Stimulated activated CD4-positive, alpha-beta T cell treated with anti-CD3 and anti-CD28 coated beads, Interleukin-15, amount 100 ng/mL, for 24 hours (primary cell): ENCODE measurements around the gene ELK4.
"Not testable (repeated sequence)": the region's sequence is repeated elsewhere in the genome, so short reads cannot be mapped to it uniquely, and the experiment has no call there.

Source experiments
- DNase-seq: peaks from one replicate; pipeline ENCODE4 v3.0.0-alpha.2; 2020

The ELK4 gene

GRCh38 chr1:205664399-205665017 is 32.7 kb upstream of the ELK4 start:
- DNase-seq, result no peak

DNA sequence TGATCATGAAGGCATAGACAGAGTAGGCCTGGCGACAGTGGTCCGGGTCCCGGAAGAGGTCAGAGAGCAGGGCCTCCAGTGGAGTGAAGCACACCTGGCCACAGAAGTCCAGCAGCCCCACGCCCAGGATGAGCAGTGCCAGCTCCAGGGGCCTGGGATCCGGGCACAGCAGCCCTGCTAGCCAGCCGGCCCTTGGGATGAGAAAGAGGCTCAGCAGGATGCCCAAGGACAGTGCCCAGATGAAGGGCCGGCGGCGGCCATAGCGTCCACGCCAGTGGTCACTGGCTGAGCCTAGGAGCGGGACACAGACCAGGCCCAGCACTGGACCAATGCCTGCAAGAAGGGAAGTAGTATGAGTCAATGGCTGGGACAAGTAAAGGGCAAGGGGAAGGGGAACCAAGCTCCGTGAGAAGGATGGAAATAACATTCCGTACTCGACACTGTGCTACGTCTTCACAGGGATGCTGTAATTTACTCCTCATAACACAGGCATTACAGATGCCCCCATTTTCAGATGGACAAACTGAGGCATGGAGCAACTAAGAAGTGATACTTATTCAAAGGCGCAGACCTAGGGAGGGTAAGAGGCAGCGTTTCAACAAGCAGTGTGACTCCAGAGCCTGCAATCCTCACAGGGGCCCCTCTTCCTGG is 31.6 kb upstream of the ELK4 start:
- DNase-seq, result no peak

DNA sequence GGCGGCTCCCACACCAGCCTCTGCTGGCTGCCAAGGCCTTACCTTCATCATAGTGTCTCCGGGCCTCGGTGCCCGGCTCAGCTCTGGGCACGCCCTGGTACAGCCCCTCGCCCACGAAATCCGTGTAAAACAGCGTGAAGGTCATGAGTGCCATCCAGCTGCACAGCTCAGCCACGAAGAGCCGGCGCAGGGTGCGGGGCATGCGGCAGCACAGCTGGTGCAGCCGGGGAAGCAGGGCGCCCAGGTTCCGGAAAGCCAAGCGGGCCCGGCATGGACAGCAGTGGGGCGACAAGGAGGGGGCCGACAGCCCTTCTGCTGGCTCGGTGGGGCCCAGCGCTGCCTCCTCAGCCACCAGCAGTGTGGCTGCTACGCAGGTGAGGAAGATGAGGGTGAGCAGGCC is 31.0 kb upstream of the ELK4 start:
- DNase-seq, result no peak

GRCh38 chr1:205662135-205662738 is 30.4 kb upstream of the ELK4 start:
- no peak for DNase-seq

DNA sequence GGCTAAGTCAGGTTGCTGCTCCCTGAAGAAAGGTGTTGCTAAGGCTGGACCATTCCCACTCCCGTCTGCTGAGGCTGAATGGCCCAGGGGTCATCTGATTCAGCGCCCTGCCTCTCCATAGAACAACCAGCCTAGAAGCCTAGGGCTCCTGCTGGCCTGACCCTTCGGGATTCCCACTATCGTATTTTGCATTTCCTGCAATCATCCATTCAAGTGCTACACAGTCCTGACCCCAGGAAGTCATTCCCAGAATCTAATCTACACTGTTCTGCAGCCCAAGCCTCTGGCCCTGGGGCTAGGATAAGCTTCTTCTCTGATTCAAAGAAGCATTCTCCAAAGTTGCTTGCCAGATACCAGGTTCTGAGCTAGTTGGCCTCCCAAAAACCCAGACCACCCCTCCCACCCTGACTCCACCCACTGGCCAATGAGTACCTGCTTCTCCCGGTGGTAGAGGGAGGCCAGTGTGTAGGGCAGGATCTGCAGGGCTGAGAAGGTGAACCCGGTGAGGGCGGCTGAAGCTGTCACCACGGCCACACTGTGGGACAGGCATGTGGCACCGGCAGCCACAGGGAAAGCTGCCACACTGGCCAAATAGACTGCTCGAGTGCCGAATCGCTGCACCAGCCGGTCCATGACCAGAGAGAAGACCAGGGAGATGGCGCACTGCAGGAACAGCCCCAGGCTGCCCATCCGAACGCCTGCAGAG is 29.8 kb upstream of the ELK4 start:
- DNase-seq, result no peak

DNA sequence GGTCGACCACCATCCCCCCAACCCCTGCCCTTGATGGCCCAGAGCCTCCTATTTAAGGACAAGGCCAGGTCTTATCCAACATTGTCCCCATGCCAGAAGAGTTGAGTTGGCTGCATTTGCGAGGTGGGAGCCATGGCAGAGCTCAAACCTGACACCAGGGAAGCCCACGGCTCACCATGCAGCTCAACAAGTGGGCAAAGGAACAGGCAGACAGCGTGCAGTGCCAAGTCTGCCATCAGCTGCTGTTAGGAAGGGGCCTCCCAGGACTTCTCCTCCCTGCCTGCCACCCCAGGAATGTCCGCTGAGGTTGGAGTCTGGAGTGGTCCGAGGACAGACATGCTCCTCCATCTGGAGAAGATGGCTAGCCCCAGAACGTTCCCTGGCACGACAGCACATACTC is 28.6 kb upstream of the ELK4 start:
- DNase-seq, result no peak

DNA sequence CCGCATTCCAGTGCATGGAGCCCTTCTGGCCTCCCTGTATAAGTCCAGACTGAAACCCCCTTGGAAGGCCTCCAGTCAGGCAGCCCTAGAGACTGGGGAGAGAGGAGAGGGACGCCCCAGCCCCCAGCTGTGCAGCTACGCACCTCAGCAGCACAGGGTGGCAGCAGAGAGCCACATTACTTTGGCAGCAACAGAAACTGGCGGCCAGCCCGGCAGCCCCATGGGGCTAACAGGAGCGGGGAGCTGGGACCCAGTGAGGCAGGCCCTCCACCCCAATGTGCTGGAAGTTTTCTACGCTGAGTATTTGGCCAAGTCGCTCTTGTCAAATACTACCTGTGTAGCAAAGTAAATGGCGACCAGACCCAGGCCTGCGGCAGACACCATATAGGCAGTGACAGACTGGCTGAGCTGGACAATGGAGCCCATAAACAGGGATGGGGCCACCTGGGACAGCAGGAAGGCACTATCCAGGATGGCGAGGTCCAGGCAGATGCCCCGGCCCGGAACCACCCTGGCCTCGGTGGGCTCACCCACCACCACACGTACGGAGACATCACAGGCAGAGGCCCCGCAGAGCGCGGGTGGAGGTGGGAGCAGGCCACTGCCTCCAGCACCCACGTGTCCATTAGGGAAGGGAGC is 27.3 kb upstream of the ELK4 start:
- DNase-seq, result peak; percentile 84

DNA sequence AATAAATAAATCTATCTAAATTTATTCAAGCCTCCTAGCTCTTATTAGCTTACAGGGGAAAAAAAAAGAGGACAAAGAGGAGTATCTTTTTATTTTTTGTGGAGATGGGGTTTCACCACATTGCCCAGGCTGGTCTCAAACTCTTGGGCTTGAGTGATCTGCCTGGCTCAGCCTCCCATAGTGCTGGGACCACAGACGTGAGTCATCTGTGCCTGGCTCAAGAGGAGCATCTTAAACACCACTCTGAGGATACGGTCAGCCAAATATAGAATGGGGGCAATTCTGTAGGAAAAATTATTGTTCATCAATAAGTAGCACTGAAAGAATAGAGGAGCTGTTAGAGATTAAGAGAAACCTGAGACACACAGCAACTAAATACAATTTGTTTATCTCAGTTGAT is 24.4 kb upstream of the ELK4 start:
- no peak for DNase-seq

GRCh38 chr1:205652984-205653383 is 21.2 kb upstream of the ELK4 start:
- DNase-seq, result no peak

DNA sequence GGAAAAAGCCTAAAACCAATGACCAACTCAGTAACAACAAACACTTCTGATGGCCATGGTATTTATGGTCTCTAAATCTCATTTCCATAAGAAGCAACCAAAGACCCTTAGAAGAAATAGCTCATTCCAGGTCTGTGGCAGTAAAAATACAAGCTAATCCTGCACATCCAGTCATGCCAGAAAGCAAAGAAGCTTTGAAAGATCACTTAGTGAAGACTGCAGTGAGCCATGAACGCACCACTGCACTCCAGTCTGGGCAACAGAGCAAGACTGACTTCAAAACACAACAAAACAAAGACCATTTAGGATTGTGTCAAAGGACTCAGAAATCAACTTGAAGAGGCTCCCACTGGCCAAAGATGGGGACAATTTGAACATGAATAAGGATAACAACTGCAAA is 18.4 kb upstream of the ELK4 start:
- DNase-seq, result no peak

DNA sequence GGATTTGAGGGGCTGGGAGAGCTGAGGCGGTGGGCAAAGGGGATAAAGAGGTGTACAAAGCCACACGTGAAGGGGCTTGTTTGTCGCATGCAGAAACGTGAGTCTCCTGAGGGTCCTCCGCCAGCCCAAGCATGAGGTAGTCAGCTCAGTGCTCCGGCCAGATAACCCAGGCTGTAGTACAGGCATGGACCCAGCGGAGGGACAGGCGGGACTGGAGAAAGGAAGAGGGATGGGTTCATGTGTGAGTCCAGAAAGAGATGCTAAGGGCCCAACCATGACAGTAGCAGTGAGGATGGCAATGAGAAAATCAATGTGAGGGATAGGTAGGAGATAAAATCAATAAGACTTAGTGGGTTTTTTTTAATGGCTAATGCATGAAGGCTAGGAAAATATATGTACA is 13.7 kb upstream of the ELK4 start:
- DNase-seq, result no peak

GRCh38 chr1:205642679-205643307 is 11.0 kb upstream of the ELK4 start:
- DNase-seq, result no peak

DNA sequence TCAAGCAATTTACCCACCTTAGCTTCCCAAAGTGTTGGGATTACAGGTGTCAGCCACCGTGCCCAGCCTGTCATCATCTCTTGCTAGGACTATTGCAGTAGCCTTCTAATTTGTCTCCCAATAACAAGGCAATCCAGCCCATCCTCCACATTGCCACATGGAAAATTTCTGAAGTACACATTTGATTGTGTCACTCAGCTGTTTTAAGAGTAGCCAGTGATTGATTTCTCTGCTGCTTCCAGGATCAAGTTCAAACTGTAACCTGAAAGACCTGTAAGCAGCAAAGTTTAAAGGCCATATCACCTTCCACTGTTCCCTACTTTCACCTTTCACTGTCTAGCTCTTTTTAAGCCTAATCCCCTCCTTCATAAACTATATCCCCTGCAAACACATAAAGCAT is 7.8 kb upstream of the ELK4 start:
- no peak for DNase-seq

DNA sequence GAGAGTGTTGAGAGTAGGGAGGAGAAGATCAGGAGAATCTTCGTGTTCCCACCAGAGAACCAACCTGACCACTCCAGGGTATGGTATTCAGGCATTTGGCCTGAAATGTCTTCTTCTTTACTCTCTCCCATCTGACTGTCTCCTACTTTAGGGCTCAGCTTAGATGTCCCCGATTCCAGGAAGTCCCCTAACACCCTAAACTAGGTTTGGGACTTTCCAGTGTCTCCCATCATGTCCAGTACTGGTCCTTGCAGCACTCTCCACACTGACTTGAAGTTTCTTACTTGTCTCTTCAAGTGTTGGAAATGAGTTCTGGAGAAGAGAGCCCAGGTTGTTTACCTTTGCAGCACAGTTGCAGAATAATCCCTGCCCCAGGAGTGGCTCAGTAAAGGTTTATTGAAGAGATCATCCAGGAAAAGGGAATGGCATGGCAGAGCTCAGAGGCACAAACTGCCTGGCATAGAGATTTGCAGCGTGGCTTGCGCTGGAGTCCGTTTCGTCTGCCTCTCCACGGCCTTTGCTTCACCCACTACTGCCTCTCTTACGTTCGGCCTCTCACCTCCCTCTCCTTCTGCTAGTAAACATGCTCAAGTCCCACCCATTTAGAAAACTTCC is 6.2 kb upstream of the ELK4 start:
- DNase-seq, result no peak

DNA sequence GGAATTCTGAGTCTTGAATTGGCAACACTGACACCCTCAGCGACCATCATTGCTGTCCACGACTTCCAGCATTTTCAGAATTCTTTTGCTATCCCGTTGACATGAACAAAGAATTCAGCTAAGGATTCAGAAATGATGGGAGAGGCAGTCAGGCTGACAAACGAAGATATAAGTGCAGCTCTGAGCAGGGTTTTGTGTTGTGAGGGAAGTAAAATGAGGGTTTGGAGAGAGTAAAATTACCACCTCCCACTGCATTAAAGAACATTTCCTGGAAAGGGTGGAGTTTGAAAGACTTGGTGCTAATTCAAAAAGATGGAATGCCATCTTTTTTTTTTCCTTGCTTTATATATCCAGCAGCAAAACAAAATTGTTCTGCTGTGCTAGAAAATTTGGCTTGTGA is 4.9 kb upstream of the ELK4 start:
- no peak for DNase-seq

DNA sequence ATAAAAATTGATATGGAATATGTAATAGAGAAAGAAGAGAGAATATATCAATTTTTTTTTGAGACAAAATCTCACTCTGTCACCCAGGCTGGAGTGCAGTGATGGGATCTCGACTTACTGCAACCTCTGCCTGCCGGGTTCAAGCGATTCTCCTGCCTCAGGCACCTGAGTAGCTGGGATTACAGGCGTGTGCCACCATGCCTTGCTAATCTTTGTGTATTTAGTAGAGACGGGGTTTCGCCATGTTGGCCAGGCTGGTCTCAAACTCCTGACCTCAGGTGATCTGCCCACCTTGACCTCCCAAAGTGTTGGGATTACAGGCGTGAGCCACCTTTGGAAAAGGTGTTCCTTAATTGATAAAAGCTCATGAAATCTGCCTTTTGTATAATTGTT is 4.3 kb upstream of the ELK4 start:
- DNase-seq, result not testable (repeated sequence)

DNA sequence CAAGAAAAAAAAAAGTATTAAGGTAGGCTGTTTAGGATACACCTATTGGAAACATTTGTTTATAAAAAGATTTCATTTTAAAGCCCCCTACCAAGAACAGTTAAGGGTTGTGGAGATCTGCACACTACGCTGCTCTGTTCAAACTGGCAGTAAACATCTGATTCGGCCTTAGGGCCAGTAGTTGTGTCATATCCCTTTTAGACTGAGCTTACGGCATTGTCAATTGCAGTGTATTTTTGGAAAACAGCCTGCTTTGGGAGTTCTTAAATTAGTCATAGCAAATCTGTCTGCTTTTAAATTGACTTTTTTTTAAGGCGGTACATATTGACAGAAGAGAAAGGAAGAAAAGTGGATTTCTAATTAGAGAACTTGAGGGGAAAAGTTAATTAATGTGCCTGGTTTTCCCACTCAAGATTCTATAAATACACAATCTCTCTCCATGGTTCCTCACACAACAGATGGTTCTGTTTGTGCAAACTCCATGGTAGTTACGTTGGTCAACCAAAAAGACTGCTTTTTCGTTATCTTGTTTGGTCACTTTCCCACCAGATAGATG is 1.7 kb upstream of the ELK4 start:
- no peak for DNase-seq

DNA sequence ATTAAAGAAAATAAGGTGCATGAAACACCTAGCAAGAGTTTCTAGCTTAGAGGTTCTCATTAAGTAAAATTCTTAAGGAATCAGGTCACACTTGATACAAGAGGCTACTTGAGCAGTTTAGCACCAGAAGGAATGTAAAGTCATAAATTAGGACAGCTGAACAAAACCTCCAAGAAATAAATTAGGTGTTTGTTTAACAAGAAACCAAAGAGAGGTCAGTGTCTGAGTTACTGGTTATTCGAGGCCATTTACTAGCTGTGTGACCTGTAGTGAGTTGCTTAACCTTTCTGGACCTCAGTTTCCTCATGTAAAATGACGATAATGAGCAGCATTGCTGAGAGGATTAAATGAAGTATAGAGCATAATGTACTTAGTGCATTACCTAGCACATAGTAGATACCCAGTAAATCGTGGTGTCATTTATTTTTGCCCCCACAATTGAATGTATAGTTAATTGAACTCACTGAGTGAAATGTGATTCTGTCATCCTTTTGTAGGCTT is 908 bp upstream of the ELK4 start:
- no peak for DNase-seq

DNA sequence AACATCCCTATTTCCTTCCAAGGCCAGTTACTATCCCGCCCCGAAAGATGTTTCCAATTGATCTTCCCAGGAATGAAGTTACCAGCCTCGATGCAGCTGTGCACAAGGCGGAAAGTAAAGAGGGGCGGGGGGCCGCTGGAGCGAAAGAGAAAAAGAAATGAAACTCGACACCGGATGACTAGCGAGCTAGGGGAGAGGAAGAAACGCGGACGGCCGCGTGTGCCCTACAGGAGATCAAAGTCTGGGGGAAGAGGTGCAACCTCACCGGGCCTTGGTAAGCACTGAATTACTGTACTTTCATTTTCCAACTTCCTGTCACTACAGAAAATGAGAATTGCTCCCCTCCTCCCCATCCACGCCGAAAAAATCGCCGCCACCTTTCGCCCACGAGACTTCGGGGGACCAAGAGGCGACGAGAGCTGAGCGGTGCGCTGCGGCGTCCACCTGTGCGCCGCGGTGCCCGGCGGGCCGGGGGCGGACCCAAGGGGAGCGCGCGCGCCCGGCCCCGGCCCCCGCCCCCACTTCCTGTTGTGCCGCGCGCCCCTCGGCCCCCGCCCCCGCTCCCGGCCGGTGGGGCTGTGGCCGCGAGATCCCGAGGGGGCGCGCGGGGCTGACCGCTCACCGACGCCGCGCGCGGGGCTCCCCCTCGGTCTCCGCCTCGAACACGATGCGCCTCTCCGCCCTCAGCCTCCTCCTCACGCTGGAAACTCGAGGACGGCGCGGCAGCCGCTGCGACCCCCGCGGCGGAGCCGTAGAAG is 622 bp downstream of the ELK4 start:
- peak; percentile 88 for DNase-seq

DNA sequence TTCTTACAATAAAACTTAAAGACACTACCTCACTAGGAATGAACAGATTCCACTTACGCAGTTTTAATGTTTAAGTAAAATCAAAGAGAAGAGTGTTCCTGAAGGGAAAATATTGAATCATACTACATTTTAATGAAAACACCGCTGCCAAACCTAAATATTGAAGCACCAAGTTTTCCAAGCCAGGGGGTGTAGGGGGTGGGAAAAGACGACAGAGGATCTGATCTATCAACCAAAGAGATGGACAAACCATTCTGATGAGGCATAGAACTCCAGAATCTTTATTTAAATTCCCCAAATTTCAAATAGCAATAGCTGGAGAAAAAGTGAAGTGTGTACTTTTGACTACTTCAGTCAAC is 1.2 kb downstream of the ELK4 start:
- no peak for DNase-seq

DNA sequence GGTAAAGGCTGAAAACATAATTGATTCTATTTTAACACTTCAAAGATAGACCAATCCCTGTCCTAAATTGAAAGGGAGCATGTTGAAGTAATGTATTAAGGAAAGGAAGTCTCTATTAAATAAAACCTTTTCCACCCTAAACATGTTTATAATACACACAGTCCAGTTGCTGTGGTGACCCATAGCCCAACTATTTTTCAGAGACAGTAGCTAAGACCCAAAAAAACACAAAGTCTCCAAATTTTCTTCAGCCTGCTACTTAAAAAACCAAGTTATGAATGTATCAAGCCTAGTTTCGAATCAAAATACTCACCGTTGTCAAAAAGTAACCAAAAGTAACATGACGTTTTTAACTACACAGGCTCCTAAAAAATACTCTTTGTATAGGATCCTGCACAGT is 1.6 kb downstream of the ELK4 start:
- DNase-seq, result no peak
